Measurements from ENCODE around the gene RERG.

- TF ChIP-seq CTCF (IDR thresholded peaks at IDR 0.05 in 4 of 5, conservative IDR thresholded peaks at IDR 0.05 in 1 of 5) (peak in 4 of 5 experiments; percentile 37 to 48 (median 48)), POLR2A (IDR thresholded peaks at IDR 0.05) (no peak)
Measured at GRCh38 chr12:15151161-15152091, 69.8 kb downstream of the RERG start.

Measured in gastrocnemius medialis (tissue), 4 donors.